Activated naive CD8-positive, alpha-beta T cell (primary cell): ENCODE measurements around the gene SLC2A3.
"Not testable (repeated sequence)": the region's sequence is repeated elsewhere in the genome, so short reads cannot be mapped to it uniquely, and the experiment has no call there.

Experiments
- H3K27ac Mint-ChIP-seq: one replicate; pipeline ENCODE4 v1.8.0; 2021; ENCODE audit warnings: mixed read lengths
- H3K27me3 Mint-ChIP-seq: one replicate; pipeline ENCODE4 v1.8.0; 2021; ENCODE audit warnings: mixed read lengths
- H3K36me3 Mint-ChIP-seq: one replicate; pipeline ENCODE4 v1.8.0; 2021; ENCODE audit warnings: mixed read lengths
- H3K4me1 Mint-ChIP-seq: one replicate; pipeline ENCODE4 v1.8.0; 2021; ENCODE audit warnings: low read depth, mixed read lengths
- H3K4me3 Mint-ChIP-seq: one replicate; pipeline ENCODE4 v1.8.0; 2021; ENCODE audit warnings: mild to moderate bottlenecking, mixed read lengths
- H3K9me3 Mint-ChIP-seq: one replicate; pipeline ENCODE4 v1.8.0; 2021; ENCODE audit warnings: low read depth, mixed read lengths

The SLC2A3 gene

DNA sequence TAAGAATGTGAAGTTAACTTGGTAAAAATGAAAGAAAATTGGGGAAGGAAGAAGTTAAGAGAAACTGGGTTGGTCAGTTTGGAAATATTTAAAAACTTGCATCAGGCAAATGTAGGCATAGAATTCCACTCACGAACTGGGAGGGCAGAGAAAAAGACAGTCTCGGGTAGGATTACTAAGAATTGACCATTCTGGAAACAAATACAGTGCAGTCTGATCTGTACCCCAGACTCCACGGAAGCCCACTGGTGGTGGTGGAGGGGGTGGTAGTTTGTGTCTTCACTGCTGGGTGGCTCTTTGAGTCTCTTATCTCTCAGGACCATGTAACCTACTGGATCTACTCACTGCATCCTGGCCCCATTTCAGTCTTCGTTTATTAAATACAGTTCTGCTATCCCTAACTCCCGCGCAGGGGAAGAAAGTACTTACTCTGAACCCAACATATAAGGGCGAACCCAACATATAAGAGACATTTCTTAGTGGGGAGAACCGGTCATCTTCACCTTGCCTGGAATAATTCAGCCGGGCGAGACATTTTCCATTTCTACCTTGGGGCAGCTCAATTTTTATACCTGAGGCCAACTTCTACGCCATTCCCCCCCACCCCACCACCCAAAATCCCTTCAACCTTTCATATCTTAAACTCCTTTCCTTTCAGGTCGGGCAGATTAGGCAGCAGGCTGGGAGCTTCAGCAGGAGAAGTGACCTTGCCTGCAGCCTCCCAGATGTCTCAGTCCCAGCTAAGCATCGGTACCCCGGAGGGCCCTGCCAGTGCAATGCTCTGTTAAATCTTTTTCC lies 1.7 kb downstream of the SLC2A3 start:
- Mint-ChIP-seq H3K4me3 (no peak overlapping the region), H3K9me3 (no peaks in the 10 kb centered on the region), H3K27ac (no peak overlapping the region), H3K36me3 (peaks cover 6% of the 10 kb centered on the region), H3K4me1 (peaks cover 24% of the 10 kb centered on the region), H3K27me3 (no peaks in the 10 kb centered on the region)

DNA sequence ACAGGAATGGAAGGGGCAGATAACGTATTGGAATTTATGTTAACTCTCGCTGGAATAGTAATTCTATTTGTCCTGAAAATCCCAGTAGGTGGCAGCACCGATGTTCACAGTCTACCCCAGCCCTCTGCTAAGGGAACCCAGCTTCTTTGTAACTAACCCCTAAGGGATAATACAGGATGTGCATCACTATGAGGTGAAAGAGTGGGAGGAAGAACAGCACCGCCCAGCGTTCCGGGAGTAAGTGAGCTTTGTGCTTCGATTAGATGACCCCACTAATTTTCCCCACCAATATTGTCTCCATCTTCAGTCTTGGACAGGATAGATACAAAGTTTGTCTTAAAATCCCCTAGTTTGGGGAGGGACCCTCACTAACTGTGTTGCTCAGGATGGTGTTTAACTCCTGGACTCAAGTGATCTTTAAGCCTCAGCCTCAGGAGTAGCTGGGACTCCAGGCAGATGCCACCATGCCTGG lies 2.7 kb downstream of the SLC2A3 start:
- no peaks in the 10 kb centered on the region for H3K27me3 Mint-ChIP-seq
- H3K9me3 Mint-ChIP-seq, result no peaks in the 10 kb centered on the region

GRCh38 chr12:7932599-7933240 lies 3.3 kb downstream of the SLC2A3 start:
- not testable (repeated sequence) for H3K27me3 Mint-ChIP-seq, H3K4me3 Mint-ChIP-seq, H3K36me3 Mint-ChIP-seq, H3K27ac Mint-ChIP-seq, H3K9me3 Mint-ChIP-seq
- H3K4me1 Mint-ChIP-seq, result peaks cover 31% of the 10 kb centered on the region

More for the DNA sequence above, 2.7 kb downstream of the SLC2A3 start:
- Mint-ChIP-seq H3K36me3 (peaks cover 6% of the 10 kb centered on the region), H3K27ac (no peak overlapping the region), H3K4me1 (peaks cover 32% of the 10 kb centered on the region), H3K4me3 (no peak overlapping the region)

DNA sequence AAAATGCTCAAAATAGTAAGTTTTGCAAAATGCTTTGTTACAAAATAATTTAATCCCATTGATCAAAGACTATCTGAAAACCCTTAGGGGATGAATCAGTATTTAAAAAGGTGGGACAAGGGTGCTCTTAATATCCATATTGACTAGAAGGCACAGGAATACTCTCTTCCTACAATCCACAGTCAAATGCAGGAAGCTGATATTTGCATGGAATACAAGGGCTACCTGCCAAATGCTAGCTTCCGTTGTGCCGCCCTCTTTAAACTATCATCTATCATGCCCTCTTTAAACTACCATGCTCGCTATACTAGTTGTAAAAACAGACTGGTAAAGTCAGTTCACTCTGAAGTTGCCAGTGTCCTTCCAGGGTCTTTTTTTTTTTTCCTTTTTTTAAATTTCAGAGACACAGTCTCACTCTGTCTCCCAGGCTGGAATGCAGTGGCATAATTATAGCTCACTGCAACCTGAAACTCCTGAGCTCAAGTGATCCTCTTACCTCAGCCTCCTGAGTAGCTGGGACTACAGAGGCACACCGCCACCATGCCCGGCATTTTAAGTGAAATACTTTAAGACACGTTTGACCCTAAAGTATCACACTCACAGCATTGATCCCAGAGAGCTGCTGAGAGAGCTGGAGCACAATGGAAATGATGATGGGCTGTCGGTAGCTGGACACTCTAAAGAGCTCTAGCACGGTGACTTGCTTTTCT lies 6.7 kb downstream of the SLC2A3 start:
- Mint-ChIP-seq H3K4me3 (no peak overlapping the region), H3K4me1 (peaks cover 50% of the 10 kb centered on the region), H3K27ac (peak overlapping the region; percentile 67), H3K9me3 (no peaks in the 10 kb centered on the region), H3K36me3 (peaks cover 16% of the 10 kb centered on the region), H3K27me3 (no peaks in the 10 kb centered on the region)

DNA sequence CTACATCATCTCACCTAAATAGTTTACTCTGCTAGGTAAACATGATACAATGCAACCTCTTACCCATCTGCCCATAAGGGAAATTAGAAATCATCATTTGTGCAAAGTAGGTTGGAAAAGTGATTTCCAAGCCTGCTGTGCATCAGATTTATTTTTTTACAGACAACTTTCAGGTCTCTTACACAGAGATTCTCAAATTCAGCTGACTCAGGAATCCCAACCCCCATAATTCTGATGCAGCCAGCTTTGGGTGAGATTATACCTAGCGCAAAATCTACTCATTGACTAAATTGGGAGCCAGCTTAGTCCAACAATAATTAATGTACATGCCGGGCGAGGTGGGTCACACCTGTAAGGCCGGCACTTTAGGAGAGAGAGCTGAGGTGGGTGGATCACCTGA lies 8.5 kb downstream of the SLC2A3 start:
- Mint-ChIP-seq H3K27ac (peak overlapping the region; percentile 72), H3K4me3 (no peak overlapping the region), H3K9me3 (no peaks in the 10 kb centered on the region), H3K27me3 (no peaks in the 10 kb centered on the region), H3K4me1 (peaks cover 53% of the 10 kb centered on the region), H3K36me3 (peaks cover 16% of the 10 kb centered on the region)

DNA sequence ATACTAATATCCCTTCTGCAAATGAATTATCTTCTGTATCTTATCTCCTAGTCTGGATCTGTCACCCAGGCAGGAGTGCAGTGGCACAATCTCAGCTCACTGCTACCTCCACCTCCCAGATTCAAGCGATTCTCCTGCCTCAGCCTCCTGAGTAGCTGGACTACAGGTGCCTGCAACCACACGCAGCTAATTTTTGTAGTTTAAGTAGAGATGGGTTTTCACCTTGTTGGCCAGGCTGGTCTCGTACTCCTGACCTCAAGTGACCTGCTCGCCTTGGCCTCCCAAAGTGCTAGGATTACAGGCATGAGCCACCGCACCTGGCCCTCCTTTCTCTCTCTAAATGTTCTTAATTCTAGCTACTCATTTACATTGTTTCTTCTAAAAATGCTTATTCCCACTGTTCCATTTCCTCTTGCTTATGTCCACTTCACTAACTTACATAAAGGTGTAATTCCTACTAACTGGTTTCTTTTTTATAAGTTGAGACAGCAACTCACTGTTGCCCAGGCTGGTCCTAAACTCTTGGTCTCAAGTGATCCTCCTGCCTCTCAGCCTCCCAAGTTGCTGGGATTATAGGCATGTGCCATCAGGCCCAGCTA lies 9.8 kb downstream of the SLC2A3 start:
- Mint-ChIP-seq H3K27ac (peak overlapping the region; percentile 75), H3K4me1 (peaks cover 56% of the 10 kb centered on the region), H3K36me3 (peaks cover 20% of the 10 kb centered on the region)
- H3K4me3 Mint-ChIP-seq, H3K9me3 Mint-ChIP-seq, H3K27me3 Mint-ChIP-seq: not testable (repeated sequence)

DNA sequence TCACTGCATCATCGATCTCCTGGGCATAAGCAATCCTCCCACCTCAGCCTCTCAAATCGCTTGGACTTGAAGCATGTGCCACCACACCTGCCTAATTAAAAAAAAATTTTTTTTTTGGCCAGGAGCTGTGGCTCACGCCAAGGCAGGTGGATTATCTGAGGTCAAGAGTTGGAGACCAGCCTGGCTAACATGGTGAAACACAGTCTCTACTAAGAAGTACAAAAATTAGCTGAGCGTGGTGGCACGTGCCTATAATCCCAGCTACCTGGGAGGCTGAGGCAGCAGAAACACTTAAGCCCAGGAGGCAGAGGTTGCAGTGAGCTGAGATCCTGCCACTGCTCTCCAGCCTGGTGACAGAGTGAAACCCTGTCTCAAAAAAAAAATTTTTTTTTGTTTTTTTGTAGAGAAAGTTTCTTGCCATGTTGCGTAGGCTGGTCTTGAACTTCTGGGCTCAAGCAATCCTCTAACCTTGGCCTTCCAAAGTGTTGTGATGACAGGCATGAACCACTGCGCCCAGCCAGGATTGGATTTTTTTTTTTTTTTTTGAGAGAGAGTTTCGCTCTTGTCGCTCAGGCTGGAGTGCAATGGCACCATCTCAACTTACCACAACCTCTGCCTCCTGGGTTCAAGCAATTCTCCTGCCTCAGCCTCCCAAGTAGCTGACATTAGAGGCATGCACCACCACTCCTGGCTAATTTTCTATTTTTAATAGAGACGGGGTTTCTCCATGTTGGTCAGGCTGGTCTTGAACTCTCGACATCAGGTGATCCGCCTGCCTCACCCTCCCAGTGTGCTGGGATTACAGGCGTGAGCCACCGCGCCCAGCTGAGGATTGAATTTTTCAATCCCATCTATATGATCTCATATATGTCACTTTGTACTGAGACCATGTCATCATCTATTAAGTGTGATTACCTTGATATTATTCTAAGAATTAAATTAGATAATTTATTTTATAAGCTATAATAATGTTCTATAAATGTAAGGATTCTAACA lies 12.4 kb downstream of the SLC2A3 start:
- H3K9me3 Mint-ChIP-seq, result no peaks in the 10 kb centered on the region
- H3K27me3 Mint-ChIP-seq, result no peaks in the 10 kb centered on the region
- H3K4me1 Mint-ChIP-seq, result peaks cover 58% of the 10 kb centered on the region
- H3K27ac Mint-ChIP-seq, result peak overlapping the region; percentile 73
- no peak overlapping the region for H3K4me3 Mint-ChIP-seq
- peaks cover 24% of the 10 kb centered on the region for H3K36me3 Mint-ChIP-seq

DNA sequence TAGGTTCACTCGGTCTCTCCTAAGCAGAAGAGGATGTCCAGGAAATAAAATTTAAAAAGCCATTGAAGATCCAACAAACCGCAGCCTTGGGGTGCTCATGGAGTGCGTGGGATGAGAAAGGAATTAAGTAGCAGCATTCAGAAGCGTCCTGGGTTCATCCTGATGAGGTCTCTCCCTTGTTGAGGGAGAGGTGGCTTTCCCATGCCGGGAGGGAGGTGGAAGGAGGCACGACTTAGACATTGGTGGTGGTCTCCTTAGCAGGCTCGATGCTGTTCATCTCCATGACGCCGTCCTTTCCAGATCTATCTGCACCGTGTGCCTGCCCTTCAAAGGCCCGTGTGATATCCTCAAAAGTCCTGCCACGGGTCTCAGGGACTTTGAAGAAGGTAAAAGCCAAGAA lies 14.8 kb downstream of the SLC2A3 start:
- H3K9me3 Mint-ChIP-seq, H3K4me3 Mint-ChIP-seq, H3K27me3 Mint-ChIP-seq: not testable (repeated sequence)
- Mint-ChIP-seq H3K4me1 (peaks cover 53% of the 10 kb centered on the region), H3K36me3 (peaks cover 24% of the 10 kb centered on the region), H3K27ac (peak overlapping the region; percentile 61)

DNA sequence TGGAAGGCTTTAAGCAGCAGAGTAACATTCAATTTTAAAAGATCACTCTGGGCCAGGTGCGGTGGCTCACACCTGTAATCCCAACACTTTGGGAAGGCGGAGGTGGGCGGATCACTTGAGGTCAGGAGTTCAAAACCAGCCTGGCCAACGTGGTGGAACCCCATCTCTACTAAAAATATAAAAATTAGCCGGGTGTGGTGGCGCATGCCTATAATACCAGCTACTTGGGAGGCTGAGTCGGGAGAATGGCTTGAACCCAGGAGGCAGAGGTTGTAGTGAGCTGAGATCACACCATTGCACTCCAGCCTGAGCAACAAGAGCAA lies 17.8 kb downstream of the SLC2A3 start:
- H3K4me3 Mint-ChIP-seq, H3K27ac Mint-ChIP-seq, H3K27me3 Mint-ChIP-seq, H3K9me3 Mint-ChIP-seq: not testable (repeated sequence)
- H3K4me1 Mint-ChIP-seq, result peaks cover 46% of the 10 kb centered on the region
- H3K36me3 Mint-ChIP-seq, result peaks cover 21% of the 10 kb centered on the region

DNA sequence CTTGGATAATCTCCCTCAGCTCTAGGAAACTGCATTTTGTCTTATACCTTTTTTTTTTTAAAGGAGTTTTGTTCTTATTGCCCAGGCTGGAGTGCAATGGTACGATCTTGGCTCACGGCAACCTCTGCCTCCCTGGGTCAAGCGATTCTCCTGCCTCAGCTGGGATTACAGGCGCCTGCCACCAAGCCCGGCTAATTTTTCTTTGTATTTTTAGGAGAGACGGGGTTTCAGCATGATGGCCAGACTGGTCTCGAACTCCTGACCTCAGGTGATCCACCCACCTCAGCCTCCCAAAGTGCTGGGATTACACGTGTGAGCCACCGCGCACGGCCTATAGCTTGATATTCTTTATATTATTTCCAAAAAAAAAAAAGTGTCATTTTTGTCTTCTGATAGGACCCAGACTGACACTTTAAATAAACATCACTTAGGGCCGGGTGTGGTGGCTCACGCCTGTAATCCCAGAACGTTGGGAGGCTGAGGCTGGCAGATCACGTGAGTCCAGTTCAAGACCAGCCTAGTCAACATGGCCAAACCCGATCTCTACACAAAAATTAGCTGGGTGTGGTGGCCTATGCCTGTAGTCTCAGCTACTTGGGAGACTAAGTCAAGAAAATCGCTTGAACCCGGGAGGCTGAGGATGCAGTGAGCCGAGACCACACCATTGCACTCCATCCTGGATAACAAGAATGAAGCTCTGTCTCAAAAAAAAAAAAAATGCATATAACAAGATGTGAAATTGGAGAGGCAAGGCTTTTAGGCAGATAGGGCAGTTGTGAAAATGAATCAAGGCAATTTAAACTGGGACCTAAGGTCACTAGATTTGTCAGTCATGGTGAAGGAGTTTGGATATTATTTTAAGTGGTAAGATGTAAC lies 18.4 kb downstream of the SLC2A3 start:
- Mint-ChIP-seq H3K36me3 (peaks cover 21% of the 10 kb centered on the region), H3K9me3 (no peaks in the 10 kb centered on the region), H3K27me3 (no peaks in the 10 kb centered on the region), H3K4me3 (no peak overlapping the region), H3K4me1 (peaks cover 46% of the 10 kb centered on the region), H3K27ac (no peak overlapping the region)

DNA sequence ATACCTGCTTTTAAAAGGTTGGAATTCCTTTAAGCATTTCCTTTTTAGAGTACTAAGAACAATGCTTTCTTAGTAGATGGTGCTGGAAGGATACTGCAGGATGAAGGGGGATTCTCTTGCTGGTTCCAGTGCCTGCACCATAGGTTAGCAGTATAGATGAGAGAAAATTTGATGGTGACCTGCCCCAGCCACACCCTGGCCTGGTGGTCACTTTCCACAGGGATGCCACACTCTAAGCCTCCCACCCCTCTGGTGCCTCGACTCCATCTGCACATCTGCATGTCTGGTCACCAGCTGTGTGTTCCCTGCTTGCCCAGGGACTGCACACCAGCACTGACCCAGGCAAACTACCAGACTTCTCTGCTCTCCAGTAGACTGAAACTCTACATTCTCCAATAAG lies 19.1 kb downstream of the SLC2A3 start:
- H3K4me3 Mint-ChIP-seq, result no peak overlapping the region
- peaks cover 21% of the 10 kb centered on the region for H3K36me3 Mint-ChIP-seq
- no peak overlapping the region for H3K27ac Mint-ChIP-seq
- peaks cover 43% of the 10 kb centered on the region for H3K4me1 Mint-ChIP-seq
- no peaks in the 10 kb centered on the region for H3K27me3 Mint-ChIP-seq
- H3K9me3 Mint-ChIP-seq, result no peaks in the 10 kb centered on the region

DNA sequence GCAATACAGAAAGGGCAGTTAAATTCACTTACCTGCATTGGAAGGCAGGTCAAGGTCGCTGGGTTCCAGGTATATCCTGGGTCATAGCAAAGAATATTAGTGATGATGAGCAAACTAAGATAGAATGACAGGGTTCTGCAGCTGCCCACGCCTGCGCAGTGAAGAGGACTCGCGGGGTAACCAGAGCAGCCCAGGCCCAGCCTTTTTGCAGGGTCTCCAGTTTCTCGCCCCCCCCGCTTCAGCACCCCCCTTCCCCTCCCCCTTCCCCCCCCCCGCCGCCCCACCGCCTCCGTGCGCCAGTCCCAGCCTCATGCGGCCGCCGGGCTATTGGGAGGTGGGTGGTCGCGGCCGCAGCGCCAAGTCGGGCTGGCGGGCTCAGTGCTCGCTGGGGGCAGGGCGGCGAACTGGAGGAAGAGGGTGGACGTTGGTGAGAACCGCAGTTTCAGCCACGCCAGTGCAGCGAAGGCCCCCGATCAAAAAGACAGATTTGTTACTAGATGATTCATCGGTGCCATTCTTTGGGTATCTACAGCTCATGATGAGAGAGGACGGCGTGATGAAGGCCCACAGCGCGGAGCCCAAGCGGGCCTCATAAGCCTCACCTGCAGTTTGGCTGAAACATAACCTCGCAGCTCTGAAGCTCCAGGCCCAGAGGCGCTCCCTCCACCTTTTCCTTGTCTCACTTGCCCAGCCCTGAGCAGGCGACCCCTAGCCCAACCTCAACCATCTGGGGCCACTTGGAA lies 20.2 kb downstream of the SLC2A3 start:
- peaks cover 15% of the 10 kb centered on the region for H3K36me3 Mint-ChIP-seq
- H3K4me3 Mint-ChIP-seq, result peak overlapping the region; percentile 38
- no peaks in the 10 kb centered on the region for H3K9me3 Mint-ChIP-seq
- no peak overlapping the region for H3K27ac Mint-ChIP-seq
- H3K27me3 Mint-ChIP-seq, result no peaks in the 10 kb centered on the region
- peaks cover 34% of the 10 kb centered on the region for H3K4me1 Mint-ChIP-seq

DNA sequence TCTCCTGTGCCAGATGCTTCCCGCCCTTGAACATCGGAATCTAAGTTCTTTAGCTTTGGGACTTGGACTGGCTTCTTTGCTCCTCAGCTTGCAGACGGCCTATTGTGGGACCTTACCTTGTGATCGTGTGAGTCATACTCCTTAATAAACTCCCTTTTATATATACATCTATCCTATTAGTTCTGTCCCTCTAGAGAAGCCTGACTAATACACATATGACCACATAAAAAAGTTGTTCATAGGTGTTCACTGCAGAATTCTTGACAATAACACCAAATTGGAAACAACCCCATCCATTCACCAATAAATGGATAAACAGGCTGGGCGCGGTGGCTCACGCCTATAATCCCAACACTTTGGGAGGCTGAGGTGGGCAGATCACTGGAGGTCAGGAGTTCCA lies 25.9 kb downstream of the SLC2A3 start:
- H3K4me1 Mint-ChIP-seq, H3K27ac Mint-ChIP-seq, H3K4me3 Mint-ChIP-seq, H3K27me3 Mint-ChIP-seq, H3K9me3 Mint-ChIP-seq, H3K36me3 Mint-ChIP-seq: not testable (repeated sequence)
